Measurements from ENCODE around the gene GPR107. TPM values are rescaled to one million over a fixed set of nuclear protein-coding genes. Genes with fewer than 3 reads are reported as not detected.

The GPR107 gene
- total RNA-seq, 1 donor from 2014 or later: 58.7 TPM

DNA sequence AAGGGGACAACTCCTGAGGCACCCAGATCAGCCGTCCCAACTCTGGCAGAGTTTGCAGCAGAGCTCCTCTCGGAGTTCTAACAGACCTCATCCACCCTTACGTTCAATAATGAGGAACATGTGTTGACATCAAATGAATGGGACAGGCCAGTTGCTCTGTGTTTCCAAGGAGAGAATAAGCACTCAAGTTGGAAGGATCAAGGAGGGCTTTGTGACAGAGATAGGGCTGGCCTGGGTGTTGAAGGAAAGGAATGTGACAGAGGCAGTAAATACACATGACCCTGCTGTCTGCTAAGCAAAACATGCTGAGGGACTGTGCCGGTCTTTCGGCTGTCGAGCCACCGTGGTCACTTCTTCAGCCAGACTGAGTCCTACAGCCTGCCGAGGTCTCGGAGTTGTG lies 48.2 kb downstream of the GPR107 start:
- Mint-ChIP-seq H3K27ac (ENCODE audit: unreplicated experiment) (no peak overlapping the region), H3K4me1 (ENCODE audit: low read depth, unreplicated experiment) (peaks cover 4% of the 10 kb centered on the region), H3K9me3 (ENCODE audit: unreplicated experiment) (no peaks in the 10 kb centered on the region), H3K4me3 (ENCODE audit: unreplicated experiment) (no peak overlapping the region), H3K36me3 (ENCODE audit: low read depth, unreplicated experiment) (peaks cover 18% of the 10 kb centered on the region), H3K27me3 (ENCODE audit: low read depth, unreplicated experiment) (no peaks in the 10 kb centered on the region)
- Histone ChIP-seq H4K20me1 (ENCODE audit: insufficient read depth, low read length) (peaks cover 10% of the 10 kb centered on the region), H2AFZ (ENCODE audit: low read depth, low read length) (no peak overlapping the region), H3K9ac (ENCODE audit: low read length) (no peak overlapping the region), H3K27me3 (ENCODE audit: insufficient read depth, low read length) (no peaks in the 10 kb centered on the region), H3K4me2 (ENCODE audit: low read length) (no peak overlapping the region), H3K9me3 (ENCODE audit: insufficient read depth, low read depth, low read length) (no peaks in the 10 kb centered on the region), H3K79me2 (ENCODE audit: insufficient read depth, low read length) (no peaks in the 10 kb centered on the region), H3K4me1 (ENCODE audit: insufficient read depth, low read length) (peaks cover under 1% of the 10 kb centered on the region), H3K4me3 (ENCODE audit: insufficient read depth, low read depth, low read length) (no peak overlapping the region), H3K36me3 (ENCODE audit: insufficient read depth, low read length) (peaks cover 36% of the 10 kb centered on the region), H3K27ac (ENCODE audit: low read depth, low read length) (no peak overlapping the region)
- FAIRE-seq (no peak), DNase-seq (ENCODE audit: low read depth) (no peak)
- TF ChIP-seq EZH2 (IDR thresholded peaks at IDR 0.05; ENCODE audit: insufficient read depth, low read length) (no peak), CTCF (IDR thresholded peaks at IDR 0.05; ENCODE audit: insufficient read depth, low read depth, low read length) (no peak)

GRCh38 chr9:130104491-130105193 lies 50.9 kb downstream of the GPR107 start:
- H3K27ac ChIP-seq (ENCODE audit: low read depth, low read length): no peak overlapping the region
- Mint-ChIP-seq H3K9me3 (ENCODE audit: unreplicated experiment) (no peaks in the 10 kb centered on the region), H3K4me1 (ENCODE audit: low read depth, unreplicated experiment) (peaks cover 21% of the 10 kb centered on the region), H3K27me3 (ENCODE audit: low read depth, unreplicated experiment) (no peaks in the 10 kb centered on the region), H3K4me3 (ENCODE audit: unreplicated experiment) (no peak overlapping the region), H3K36me3 (ENCODE audit: low read depth, unreplicated experiment) (peaks cover 19% of the 10 kb centered on the region), H3K27ac (ENCODE audit: unreplicated experiment) (no peak overlapping the region)
- no peak overlapping the region for H2AFZ ChIP-seq (ENCODE audit: low read depth, low read length)
- H3K4me2 ChIP-seq (ENCODE audit: low read length): no peak overlapping the region
- no peak for DNase-seq (ENCODE audit: low read depth)
- no peaks in the 10 kb centered on the region for H3K9me3 ChIP-seq (ENCODE audit: insufficient read depth, low read depth, low read length)
- TF ChIP-seq EZH2 (IDR thresholded peaks at IDR 0.05; ENCODE audit: insufficient read depth, low read length) (no peak), CTCF (IDR thresholded peaks at IDR 0.05; ENCODE audit: insufficient read depth, low read depth, low read length) (no peak)
- H4K20me1 ChIP-seq (ENCODE audit: insufficient read depth, low read length): peaks cover 11% of the 10 kb centered on the region
- H3K36me3 ChIP-seq (ENCODE audit: insufficient read depth, low read length): peaks cover 36% of the 10 kb centered on the region
- H3K27me3 ChIP-seq (ENCODE audit: insufficient read depth, low read length): no peaks in the 10 kb centered on the region
- H3K4me3 ChIP-seq (ENCODE audit: insufficient read depth, low read depth, low read length): no peak overlapping the region
- FAIRE-seq: no peak
- H3K4me1 ChIP-seq (ENCODE audit: insufficient read depth, low read length): peaks cover 13% of the 10 kb centered on the region
- H3K9ac ChIP-seq (ENCODE audit: low read length): no peak overlapping the region
- H3K79me2 ChIP-seq (ENCODE audit: insufficient read depth, low read length): no peaks in the 10 kb centered on the region

- Histone ChIP-seq H4K20me1 (ENCODE audit: insufficient read depth, low read length) (peaks cover 11% of the 10 kb centered on the region), H3K4me2 (ENCODE audit: low read length) (no peak overlapping the region), H3K9me3 (ENCODE audit: insufficient read depth, low read depth, low read length) (no peaks in the 10 kb centered on the region), H3K79me2 (ENCODE audit: insufficient read depth, low read length) (no peaks in the 10 kb centered on the region), H2AFZ (ENCODE audit: low read depth, low read length) (no peak overlapping the region), H3K4me1 (ENCODE audit: insufficient read depth, low read length) (peaks cover 25% of the 10 kb centered on the region), H3K9ac (ENCODE audit: low read length) (peak overlapping the region; percentile 60), H3K36me3 (ENCODE audit: insufficient read depth, low read length) (peaks cover 22% of the 10 kb centered on the region), H3K27ac (ENCODE audit: low read depth, low read length) (no peak overlapping the region), H3K27me3 (ENCODE audit: insufficient read depth, low read length) (no peaks in the 10 kb centered on the region), H3K4me3 (ENCODE audit: insufficient read depth, low read depth, low read length) (no peak overlapping the region)
- DNase-seq (ENCODE audit: low read depth): no peak
- TF ChIP-seq EZH2 (IDR thresholded peaks at IDR 0.05; ENCODE audit: insufficient read depth, low read length) (no peak), CTCF (IDR thresholded peaks at IDR 0.05; ENCODE audit: insufficient read depth, low read depth, low read length) (no peak)
- no peak for FAIRE-seq
- no peak overlapping the region for H3K4me3 Mint-ChIP-seq (ENCODE audit: unreplicated experiment)
- peak overlapping the region; percentile 87 for H3K27ac Mint-ChIP-seq (ENCODE audit: unreplicated experiment)
- peaks cover 30% of the 10 kb centered on the region for H3K4me1 Mint-ChIP-seq (ENCODE audit: low read depth, unreplicated experiment)
- no peaks in the 10 kb centered on the region for H3K27me3 Mint-ChIP-seq (ENCODE audit: low read depth, unreplicated experiment)
- peaks cover 8% of the 10 kb centered on the region for H3K36me3 Mint-ChIP-seq (ENCODE audit: low read depth, unreplicated experiment)
- no peaks in the 10 kb centered on the region for H3K9me3 Mint-ChIP-seq (ENCODE audit: unreplicated experiment)
These were observed 53.1 kb downstream of the GPR107 start for GRCh38 chr9:130106860-130107233.

Data from astrocyte (in vitro differentiated cells and primary cell).